Kidney (tissue), 14 donors: Measurements from ENCODE around the gene TFG. TPM values are rescaled to one million over a fixed set of nuclear protein-coding genes. Genes with fewer than 3 reads are reported as not detected.

Experiments used
- DNase-seq, 5 donors: peaks; one replicate each; pipeline ENCODE4 v3.0.0-alpha.2; 2013 to 2020
- FAIRE-seq: peaks from 2 replicates; lab custom pipeline; 2012; peaks lifted over from hg19 to GRCh38; lab: Jason Lieb, UNC
- H3K27ac ChIP-seq, 2 donors: one replicate each; pipeline ENCODE4 v1.7.0; 2013; ENCODE audit warnings: low read depth in 2 of 2, low read length in 2 of 2, inconsistent platforms in 1 of 2
- H3K27me3 ChIP-seq: one replicate; pipeline ENCODE4 v1.7.1; 2013; ENCODE audit warnings: low read length, inconsistent platforms; ENCODE audit not compliant: control insufficient read depth, insufficient read depth
- H3K36me3 ChIP-seq, 3 donors: one replicate each; pipeline versions ENCODE4 v1.7.0 to v1.7.1; 2013; ENCODE audit warnings: low read length in 3 of 3, control low read depth in 1 of 3, inconsistent platforms in 1 of 3; ENCODE audit not compliant: insufficient read depth in 3 of 3, control insufficient read depth in 2 of 3
- H3K4me1 ChIP-seq, 3 donors: one replicate each; pipeline versions ENCODE4 v1.7.0 to v1.7.1; 2013; ENCODE audit warnings: low read length in 3 of 3, inconsistent platforms in 1 of 3, low read depth in 1 of 3; ENCODE audit not compliant: control insufficient read depth in 2 of 3, insufficient read depth in 2 of 3
- H3K4me3 ChIP-seq, 3 donors: one replicate each; pipeline versions ENCODE4 v1.7.0 to v1.8.1; 2013; ENCODE audit warnings: low read length in 3 of 3, control low read depth in 1 of 3, inconsistent platforms in 1 of 3
- H3K9ac ChIP-seq, 3 donors: one replicate each; pipeline versions ENCODE4 v1.7.0 to v1.7.1; 2013; ENCODE audit warnings: low read length in 3 of 3, control low read depth in 1 of 3, inconsistent platforms in 1 of 3
- H3K9me3 ChIP-seq, 3 donors: one replicate each; pipeline versions ENCODE4 v1.7.0 to v1.7.1; 2013; ENCODE audit warnings: low read length in 3 of 3, control low read depth in 1 of 3, inconsistent platforms in 1 of 3; ENCODE audit not compliant: control insufficient read depth in 2 of 3, insufficient read depth in 1 of 3
- intact Hi-C: fragments of 100-400 bp; cut with DNase I; formaldehyde crosslinking; loops from one replicate; pipeline ENCODE4 v1.11.1; 2022
- polyA plus RNA-seq: library from polyadenylated mRNA; stranded (reverse); fragments of 350-450 nt; fragmentation: Illumina TruSeq; extraction: RNeasy Lipid Tissue Mini Kit (QIAGEN cat#74804); gene quantifications from one replicate; pipeline ENCODE4 v1.2.3, GENCODE V29; 2014; ENCODE audit warnings: low read depth, low replicate concordance; ENCODE audit not compliant: insufficient read depth
- total RNA-seq: library from RNA; stranded (reverse); fragmentation: NEBNext Ultra II Directional; extraction: Animal tissue kit (Norgen Biotek cat#: 25700); gene quantifications from one replicate; pipeline ENCODE4 v1.2.1, GENCODE V29; 2021
- TF ChIP-seq, protein P1 (sequence below): IDR thresholded peaks from 3 replicates; pipeline ENCODE4 v1.5.1; 2012; ENCODE audit warnings: mild to moderate bottlenecking, moderate library complexity, borderline replicate concordance; ENCODE audit not compliant: insufficient read depth; ENCODE audit errors: extremely low read depth
- donor health status: control.
- donor health status: control.
- donor health status: control.
- donor health status: control.
- donor health status: control.
- donor health status: DM: yes; HTN: yes; CAD: no.
- donor health status: Normal renal cell carcinoma (clear cell type).

TFG gene
- total and polyA plus RNA-seq, 2 donors from 2014 or later, result 84.8 to 86.2 TPM

DNA sequence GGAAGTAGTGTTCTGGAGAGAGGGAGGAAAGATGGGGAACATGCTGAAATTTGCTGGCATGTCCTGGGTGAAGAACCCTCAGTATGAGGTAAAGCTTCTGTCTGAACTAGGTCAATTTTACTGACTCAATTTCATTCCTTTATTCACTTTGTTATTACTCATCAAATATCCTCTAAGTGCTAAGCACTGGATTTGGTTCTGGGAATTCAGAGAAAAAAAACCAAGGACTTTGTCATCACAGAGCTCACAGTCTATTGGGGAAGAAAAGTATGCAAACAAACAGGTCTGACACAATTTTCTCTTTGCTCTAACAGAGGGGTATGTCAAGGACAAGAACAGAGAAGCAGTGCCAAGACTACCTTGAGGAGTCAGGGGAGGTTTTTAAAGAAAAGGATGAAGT lies 68.0 kb downstream of the TFG start:
- Histone ChIP-seq H3K4me1 (no peaks in the 10 kb centered on the region), H3K9me3 (no peaks in the 10 kb centered on the region), H3K36me3 (no peaks in the 10 kb centered on the region), H3K27ac (no peak overlapping the region), H3K27me3 (no peaks in the 10 kb centered on the region), H3K9ac (no peak overlapping the region), H3K4me3 (no peak overlapping the region)
- no peak for FAIRE-seq
- DNase-seq, result no peak
- TF ChIP-seq, protein P1, sequence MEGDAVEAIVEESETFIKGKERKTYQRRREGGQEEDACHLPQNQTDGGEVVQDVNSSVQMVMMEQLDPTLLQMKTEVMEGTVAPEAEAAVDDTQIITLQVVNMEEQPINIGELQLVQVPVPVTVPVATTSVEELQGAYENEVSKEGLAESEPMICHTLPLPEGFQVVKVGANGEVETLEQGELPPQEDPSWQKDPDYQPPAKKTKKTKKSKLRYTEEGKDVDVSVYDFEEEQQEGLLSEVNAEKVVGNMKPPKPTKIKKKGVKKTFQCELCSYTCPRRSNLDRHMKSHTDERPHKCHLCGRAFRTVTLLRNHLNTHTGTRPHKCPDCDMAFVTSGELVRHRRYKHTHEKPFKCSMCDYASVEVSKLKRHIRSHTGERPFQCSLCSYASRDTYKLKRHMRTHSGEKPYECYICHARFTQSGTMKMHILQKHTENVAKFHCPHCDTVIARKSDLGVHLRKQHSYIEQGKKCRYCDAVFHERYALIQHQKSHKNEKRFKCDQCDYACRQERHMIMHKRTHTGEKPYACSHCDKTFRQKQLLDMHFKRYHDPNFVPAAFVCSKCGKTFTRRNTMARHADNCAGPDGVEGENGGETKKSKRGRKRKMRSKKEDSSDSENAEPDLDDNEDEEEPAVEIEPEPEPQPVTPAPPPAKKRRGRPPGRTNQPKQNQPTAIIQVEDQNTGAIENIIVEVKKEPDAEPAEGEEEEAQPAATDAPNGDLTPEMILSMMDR, result no peak
- intact Hi-C loops, result no loop called here

DNA sequence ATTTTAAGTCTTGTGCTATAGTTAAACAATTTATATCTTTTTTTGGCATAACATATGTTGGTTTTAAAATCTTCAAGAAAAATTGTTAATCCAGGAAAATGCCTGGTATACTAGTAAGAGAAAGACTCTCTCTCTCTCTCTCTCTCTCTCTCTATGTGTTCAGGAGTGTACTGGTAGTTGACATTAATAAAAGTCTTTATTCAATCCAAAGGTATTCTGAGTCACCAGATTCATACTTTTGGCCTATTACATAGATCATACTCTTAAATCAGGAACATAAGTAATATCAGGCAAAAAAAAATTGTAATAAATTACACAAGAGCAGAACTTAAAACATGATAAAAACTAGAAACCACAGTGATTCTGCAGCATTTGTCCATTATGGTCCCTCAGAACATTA lies 70.2 kb downstream of the TFG start:
- Histone ChIP-seq H3K9ac (no peak overlapping the region), H3K36me3 (no peaks in the 10 kb centered on the region), H3K4me1 (no peaks in the 10 kb centered on the region), H3K9me3 (no peaks in the 10 kb centered on the region), H3K4me3 (no peak overlapping the region), H3K27ac (no peak overlapping the region), H3K27me3 (no peaks in the 10 kb centered on the region)
- TF ChIP-seq, protein P1, result no peak
- FAIRE-seq, result no peak
- DNase-seq, result no peak
- intact Hi-C loops, result no loop called here

DNA sequence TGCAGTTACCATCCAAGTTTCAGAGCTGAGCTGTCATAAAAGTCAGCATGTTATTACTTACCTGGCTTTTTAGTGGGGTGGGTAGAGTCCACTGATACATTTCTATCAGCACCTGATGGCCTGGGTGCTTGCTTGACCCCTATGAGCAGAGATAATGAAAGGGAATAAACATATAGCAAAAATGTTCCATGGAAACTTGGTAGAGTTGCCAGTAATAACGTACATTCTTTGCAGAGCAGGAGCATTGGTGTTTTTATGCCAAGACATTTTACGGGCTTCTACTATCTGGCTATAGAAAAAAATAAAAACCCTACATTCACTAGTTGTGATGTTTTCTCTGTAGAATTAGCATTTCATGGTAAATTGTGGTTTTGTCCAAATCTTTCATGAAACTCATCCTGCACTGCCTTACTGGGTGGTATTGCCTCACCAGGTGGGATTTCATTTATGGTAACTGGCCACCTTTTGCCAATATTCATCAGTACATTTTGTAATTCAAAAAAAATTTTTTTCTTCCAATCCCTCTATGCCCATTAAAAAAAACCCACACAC lies 70.9 kb downstream of the TFG start:
- Histone ChIP-seq H3K9ac (no peak overlapping the region), H3K36me3 (no peaks in the 10 kb centered on the region), H3K4me3 (no peak overlapping the region), H3K27ac (no peak overlapping the region), H3K9me3 (no peaks in the 10 kb centered on the region), H3K4me1 (no peaks in the 10 kb centered on the region), H3K27me3 (no peaks in the 10 kb centered on the region)
- DNase-seq (no peak), FAIRE-seq (no peak)
- TF ChIP-seq, protein P1, result no peak
- intact Hi-C loops, result no loop called here

DNA sequence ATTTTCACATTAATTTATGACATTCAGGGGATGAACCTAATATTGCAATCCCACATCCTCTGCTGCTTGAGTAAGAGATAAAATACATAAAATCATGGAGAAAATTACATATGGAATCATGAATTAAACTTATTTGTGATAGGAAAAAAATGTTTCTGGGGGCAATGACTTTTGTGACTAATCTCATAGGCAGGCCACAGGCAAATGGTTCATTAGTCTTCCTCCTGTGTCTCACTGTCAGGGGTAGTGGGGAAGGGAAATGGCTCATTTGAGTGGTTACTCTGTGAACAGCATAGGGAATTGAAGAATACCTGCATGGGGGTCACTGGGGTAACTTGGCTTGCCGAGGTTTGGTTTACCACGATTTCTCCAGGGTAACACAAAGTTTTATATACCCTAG lies 72.0 kb downstream of the TFG start:
- no peaks in the 10 kb centered on the region for H3K4me1 ChIP-seq
- peaks cover 0 to 7% (median 0%) of the 10 kb centered on the region in 3 donors for H3K9me3 ChIP-seq
- FAIRE-seq (no peak), DNase-seq (no peak)
- no peaks in the 10 kb centered on the region for H3K27me3 ChIP-seq
- intact Hi-C loops, result no loop called here
- TF ChIP-seq, protein P1, result no peak
- H3K4me3 ChIP-seq, result no peak overlapping the region
- H3K9ac ChIP-seq, result no peak overlapping the region
- no peaks in the 10 kb centered on the region for H3K36me3 ChIP-seq
- no peak overlapping the region for H3K27ac ChIP-seq
